GM21737 (cell line): ENCODE data around the gene OR2T6.
"Not testable (repeated sequence)": the region's sequence is repeated elsewhere in the genome, so short reads cannot be mapped to it uniquely, and the experiment has no call there.

Experiments
- ATAC-seq: cut with Tn5 transposase; IDR thresholded peaks from one replicate; pipeline ENCODE4 v1.9.1; 2021; ENCODE audit warnings: mild to moderate bottlenecking, moderate library complexity; ENCODE audit not compliant: unreplicated experiment

OR2T6 gene

DNA sequence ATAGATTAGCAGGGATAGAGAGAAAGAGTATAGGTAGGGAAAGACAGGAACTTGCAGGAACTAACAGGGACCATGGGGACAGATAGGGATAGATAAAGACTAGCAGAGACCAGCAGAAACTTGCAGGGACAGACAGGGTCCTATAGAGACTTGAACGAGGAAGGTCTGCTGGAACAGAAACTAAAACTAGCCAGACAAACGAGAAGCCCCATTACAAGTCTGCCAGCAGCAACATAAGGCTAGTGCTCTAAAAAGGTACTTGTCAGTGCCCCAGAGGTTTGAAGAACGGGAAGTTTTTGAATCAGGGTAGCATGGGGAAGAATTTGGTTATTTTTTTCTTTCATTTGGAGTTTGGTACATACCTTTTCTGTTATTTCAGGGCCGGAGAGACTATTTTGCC is 56.7 kb downstream of the OR2T6 start:
- not testable (repeated sequence) for ATAC-seq

DNA sequence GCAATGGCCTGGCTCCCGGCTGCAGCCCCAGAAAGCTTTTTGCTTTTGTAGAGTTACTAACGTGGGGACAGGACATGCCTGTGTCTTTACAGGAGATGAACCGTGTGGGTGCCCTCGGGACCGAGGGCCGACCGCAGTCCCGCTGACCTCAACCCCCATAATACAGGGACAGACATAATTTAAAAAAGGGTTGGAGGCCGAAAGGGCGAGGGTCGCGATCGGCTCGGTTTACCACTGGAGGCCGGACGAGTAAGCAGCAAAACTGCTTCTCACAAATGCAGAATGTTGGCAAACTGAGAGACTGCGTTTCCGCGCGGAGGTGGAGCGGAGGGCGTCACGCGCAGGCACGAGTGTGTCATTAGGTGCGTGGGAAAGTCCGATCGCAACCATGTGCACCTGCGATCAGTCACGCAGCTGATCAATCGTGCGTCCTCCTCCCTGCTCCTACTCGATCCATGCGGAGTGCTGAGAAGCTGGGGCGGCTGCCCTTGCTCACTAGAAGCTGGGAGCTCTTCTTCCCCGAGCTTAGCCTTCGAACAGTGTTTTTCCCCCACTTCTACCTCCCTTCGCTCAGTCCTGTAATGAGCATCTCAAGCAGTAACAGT is 58.4 kb downstream of the OR2T6 start:
- not testable (repeated sequence) for ATAC-seq

GRCh38 chr1:248434913-248435312 is 59.4 kb downstream of the OR2T6 start:
- ATAC-seq: not testable (repeated sequence)

GRCh38 chr1:248436303-248436702 is 60.8 kb downstream of the OR2T6 start:
- ATAC-seq: peak; percentile 62

GRCh38 chr1:248438668-248439067 is 63.1 kb downstream of the OR2T6 start:
- ATAC-seq: not testable (repeated sequence)

GRCh38 chr1:248439283-248439682 is 63.7 kb downstream of the OR2T6 start:
- not testable (repeated sequence) for ATAC-seq
